WTC11 (cell line): ENCODE data around the gene GABRG2. TPM values are rescaled to one million over a fixed set of nuclear protein-coding genes. Genes with fewer than 3 reads are reported as not detected.

Source experiments
- ATAC-seq: fragments of 200-7000 bp; cut with Tn5 transposase; 2 replicates; pipeline ENCODE4 v1.10.0; 2021; ENCODE audit warnings: mild to moderate bottlenecking, moderate library complexity
- CTCF ChIA-PET: fragments of 300-600 bp; sonication (Branson Sonifier 250); formaldehyde crosslinking; loops from one replicate; lab custom pipeline; 2021; ENCODE audit warnings: antibody characterized with exemption; lab: Charles Lee
- POLR2A ChIA-PET: fragments of 350-600 bp; sonication (Branson Sonifier 250); formaldehyde crosslinking; loops from one replicate; lab custom pipeline; 2021; ENCODE audit warnings: antibody characterized with exemption; lab: Charles Lee
- DNase-seq: peaks from one replicate; pipeline ENCODE4 v3.0.0; 2021; ENCODE audit warnings: low spot score
- H3K27ac Mint-ChIP-seq: 2 replicates; pipeline ENCODE4 v1.8.0; 2021; ENCODE audit warnings: mixed read lengths
- H3K27me3 Mint-ChIP-seq: 2 replicates; pipeline ENCODE4 v1.8.0; 2021; ENCODE audit warnings: low read depth, mild to moderate bottlenecking, moderate library complexity, mixed read lengths
- H3K36me3 Mint-ChIP-seq: 2 replicates; pipeline ENCODE4 v1.8.0; 2021; ENCODE audit warnings: mixed read lengths
- H3K4me1 Mint-ChIP-seq: 2 replicates; pipeline ENCODE4 v1.8.0; 2022; ENCODE audit warnings: mixed read lengths
- H3K4me3 Mint-ChIP-seq: 2 replicates; pipeline ENCODE4 v1.8.0; 2021; ENCODE audit warnings: mild to moderate bottlenecking, moderate library complexity, mixed read lengths
- H3K9me3 Mint-ChIP-seq: 2 replicates; pipeline ENCODE4 v1.8.0; 2021; ENCODE audit warnings: mixed read lengths
- AR ChIP-seq: fragments of 250-450 bp; sonication (Bioruptor Pico); IDR thresholded peaks from 2 replicates; pipeline ENCODE4 v1.9.0; 2021; ENCODE audit warnings: mild to moderate bottlenecking
- E2F4 ChIP-seq: sonication (generic); formaldehyde crosslinking; IDR thresholded peaks from 2 replicates; pipeline ENCODE4 v1.8.1; 2022; ENCODE audit warnings: low read depth, mild to moderate bottlenecking, moderate library complexity, missing genetic modification reagents, borderline replicate concordance
- FOXK1 ChIP-seq: sonication (generic); formaldehyde crosslinking; IDR thresholded peaks from 2 replicates; pipeline ENCODE4 v1.8.0; 2022; ENCODE audit warnings: mild to moderate bottlenecking, moderate library complexity, missing genetic modification reagents
- FOXP1 ChIP-seq: sonication (generic); formaldehyde crosslinking; IDR thresholded peaks from 2 replicates; pipeline ENCODE4 v1.8.0; 2022; ENCODE audit warnings: missing genetic modification reagents, mild to moderate bottlenecking, moderate library complexity, borderline replicate concordance
- GTF2I ChIP-seq: fragments of 250-450 bp; sonication (Bioruptor Pico); conservative IDR thresholded peaks from 2 replicates; pipeline ENCODE4 v1.4.0; 2021; ENCODE audit warnings: mild to moderate bottlenecking
- KAT7 ChIP-seq: sonication (generic); formaldehyde crosslinking; IDR thresholded peaks from 2 replicates; pipeline ENCODE4 v1.8.1; 2023; ENCODE audit warnings: missing genetic modification reagents, mild to moderate bottlenecking, borderline replicate concordance
- OVOL2 ChIP-seq: fragments of 250-450 bp; sonication (Bioruptor Pico); IDR thresholded peaks from 2 replicates; pipeline ENCODE4 v1.9.0; 2021; ENCODE audit warnings: mild to moderate bottlenecking, borderline replicate concordance
- RORB ChIP-seq: fragments of 250-450 bp; sonication (Bioruptor Pico); IDR thresholded peaks from 2 replicates; pipeline ENCODE4 v1.9.0; 2021; ENCODE audit warnings: mild to moderate bottlenecking
- SMAD3 ChIP-seq: sonication (generic); formaldehyde crosslinking; IDR thresholded peaks from 2 replicates; pipeline ENCODE4 v1.8.0; 2022; ENCODE audit warnings: missing genetic modification reagents, mild to moderate bottlenecking, borderline replicate concordance
- SMAD4 ChIP-seq: sonication (generic); formaldehyde crosslinking; IDR thresholded peaks from 2 replicates; pipeline ENCODE4 v1.8.0; 2022; ENCODE audit warnings: mild to moderate bottlenecking, missing genetic modification reagents
- SOX15 ChIP-seq: fragments of 250-450 bp; sonication (Bioruptor Pico); IDR thresholded peaks from 2 replicates; pipeline ENCODE4 v1.9.0; 2021; ENCODE audit warnings: mild to moderate bottlenecking
- STAT6 ChIP-seq: sonication (generic); formaldehyde crosslinking; conservative IDR thresholded peaks from 2 replicates; pipeline ENCODE4 v1.8.1; 2023; ENCODE audit warnings: mild to moderate bottlenecking, low read depth, missing genetic modification reagents, moderate library complexity
- TP53 ChIP-seq: sonication (generic); formaldehyde crosslinking; IDR thresholded peaks from 2 replicates; pipeline ENCODE4 v1.8.1; 2023; ENCODE audit warnings: mild to moderate bottlenecking, missing genetic modification reagents
- USF1 ChIP-seq: sonication (generic); formaldehyde crosslinking; IDR thresholded peaks from 2 replicates; pipeline ENCODE4 v1.8.0; 2022; ENCODE audit warnings: mild to moderate bottlenecking, missing genetic modification reagents
- USF2 ChIP-seq: sonication (generic); formaldehyde crosslinking; IDR thresholded peaks from 2 replicates; pipeline ENCODE4 v1.8.1; 2023; ENCODE audit warnings: mild to moderate bottlenecking, missing genetic modification reagents, moderate library complexity
- ZNF219 ChIP-seq: sonication (generic); formaldehyde crosslinking; IDR thresholded peaks from 2 replicates; pipeline ENCODE4 v1.8.0; 2023; ENCODE audit warnings: missing genetic modification reagents, mild to moderate bottlenecking, borderline replicate concordance
- ZNF263 ChIP-seq: sonication (generic); formaldehyde crosslinking; IDR thresholded peaks from 2 replicates; pipeline ENCODE4 v1.8.1; 2022; ENCODE audit warnings: low read depth, mild to moderate bottlenecking, moderate library complexity, missing genetic modification reagents
- ZNF317 ChIP-seq: sonication (generic); formaldehyde crosslinking; IDR thresholded peaks from 2 replicates; pipeline ENCODE4 v1.8.1; 2023; ENCODE audit warnings: low read depth, mild to moderate bottlenecking, moderate library complexity, missing genetic modification reagents, borderline replicate concordance
- ZSCAN18 ChIP-seq: fragments of 250-450 bp; sonication (Bioruptor Pico); IDR thresholded peaks from 2 replicates; pipeline ENCODE4 v2.1.2; 2022; ENCODE audit warnings: mild to moderate bottlenecking, moderate library complexity
- total RNA-seq: library from RNA; stranded (reverse); gene quantifications from 3 replicates; pipeline ENCODE4 v1.2.3, GENCODE V29; 2021

GABRG2 gene
- total RNA-seq, 1 experiment from 2014 or later: 4.0 TPM

GRCh38 chr5:162160401-162160800 is 92.8 kb downstream of the GABRG2 start (continued):
- TF ChIP-seq E2F4 (no peak), ZNF263 (CRISPR knock-in tag) (no peak), SMAD3 (no peak), STAT6 (CRISPR knock-in tag) (no peak), AR (no peak), FOXP1 (CRISPR knock-in tag) (no peak), ZNF219 (CRISPR knock-in tag) (no peak)

- CTCF ChIA-PET: no interaction called here
Measured at GRCh38 chr5:162163663-162164062, 96.1 kb downstream of the GABRG2 start.

GRCh38 chr5:162174358-162174974 is 106.9 kb downstream of the GABRG2 start:
- DNase-seq (no peak), ATAC-seq (peak; percentile 62)
- Mint-ChIP-seq H3K9me3 (peaks cover 10% of the 10 kb centered on the region; the same call in 1 of the 2 replicates), H3K4me1 (peaks cover 7% of the 10 kb centered on the region), H3K27me3 (no peaks in the 10 kb centered on the region), H3K4me3 (no peak overlapping the region), H3K27ac (no peak overlapping the region), H3K36me3 (no peaks in the 10 kb centered on the region)
- POLR2A ChIA-PET: interaction anchor here (0.7 kb wide), 1 partner anchor 175 kb away, joined by 5 read pairs; no protein-coding TSS in a partner anchor
- CTCF ChIA-PET: interaction anchor here (0.6 to 1.3 kb wide), 3 partner anchors 35 to 208 kb away, joined by 3 to 5 read pairs (median 5); no protein-coding TSS in a partner anchor
- TF ChIP-seq SMAD4 (CRISPR knock-in tag): no peak
- no peak for TF ChIP-seq RORB (CRISPR knock-in tag)
- no peak for TF ChIP-seq TP53
- no peak for TF ChIP-seq SOX15
- TF ChIP-seq ZNF317 (CRISPR knock-in tag): no peak

More at GRCh38 chr5:162163663-162164062, 96.1 kb downstream of the GABRG2 start:
- Mint-ChIP-seq H3K4me1 (peaks cover 13% of the 10 kb centered on the region), H3K27ac (peak overlapping the region; percentile 83; the same call in 1 of the 2 replicates), H3K27me3 (no peaks in the 10 kb centered on the region; the same call in 1 of the 2 replicates)
- peak; percentile 62 for ATAC-seq
- TF ChIP-seq SMAD3 (no peak), RORB (CRISPR knock-in tag) (no peak), OVOL2 (CRISPR knock-in tag) (no peak)
- TF ChIP-seq, all 79 proteins: peak for 0
- peaks cover 47% of the 10 kb centered on the region for H3K9me3 Mint-ChIP-seq
- DNase-seq: no peak
- peaks cover 32% of the 10 kb centered on the region for H3K36me3 Mint-ChIP-seq
- no peak overlapping the region for H3K4me3 Mint-ChIP-seq
- POLR2A ChIA-PET: no interaction called here

GRCh38 chr5:162187371-162187770 is 119.8 kb downstream of the GABRG2 start:
- H3K27me3 Mint-ChIP-seq: no peaks in the 10 kb centered on the region
- no peak for TF ChIP-seq KAT7 (CRISPR knock-in tag)
- no peak for TF ChIP-seq ZSCAN18 (CRISPR knock-in tag)
- TF ChIP-seq USF2 (CRISPR knock-in tag): no peak
- TF ChIP-seq GTF2I (CRISPR knock-in tag): no peak
- TF ChIP-seq FOXK1 (CRISPR knock-in tag): no peak
- no peak for TF ChIP-seq USF1 (CRISPR knock-in tag)
- TF ChIP-seq, all 79 proteins: peak for 0
- ATAC-seq: no peak
- Mint-ChIP-seq H3K9me3 (peaks cover 33% of the 10 kb centered on the region), H3K4me1 (0 out of 2 replicates have a peak, but pooled peaks cover 1% of the 10 kb centered on the region), H3K27ac (no peak overlapping the region), H3K4me3 (no peak overlapping the region), H3K36me3 (no peaks in the 10 kb centered on the region)
- CTCF ChIA-PET: no interaction called here
- POLR2A ChIA-PET: no interaction called here
- no peak for DNase-seq
